SH-SY5Y (cell line): ENCODE results near the gene MFAP2.

Source experiments
- GATA2 ChIP-seq: IDR thresholded peaks from 2 replicates; pipeline ENCODE4 v1.6.1; 2011; ENCODE audit warnings: mild to moderate bottlenecking, low read depth, low read length
- GATA3 ChIP-seq: IDR thresholded peaks from 2 replicates; pipeline ENCODE4 v1.6.1; 2011; ENCODE audit warnings: low read depth, mild to moderate bottlenecking, low read length, moderate library complexity

GRCh38 chr1:16982902-16983301, 2.5 kb upstream of the MFAP2 start:
- TF ChIP-seq GATA2: no peak
- TF ChIP-seq GATA3: no peak
